ENCODE data around the gene BSDC1.

GRCh38 chr1:32349211-32349708, 45.0 kb downstream of the BSDC1 start:
- TF ChIP-seq CTCF (IDR thresholded peaks at IDR 0.05) (no peak), POLR2A (IDR thresholded peaks at IDR 0.05) (no peak), POLR2AphosphoS5 (IDR thresholded peaks at IDR 0.05) (no peak)

Measured in prostate gland (tissue), 2 donors.